Fibroblast of skin of left quadriceps (primary cell): ENCODE measurements around the gene ISM1.
A peak's percentile ranks its signal among the peaks of the same experiment; 100 is the strongest.

Source experiments
- DNase-seq, 2 experiments: peaks; one replicate each; pipeline ENCODE4 v3.0.0-alpha.2; 2013; ENCODE audit warnings: low read depth in 2 of 2

Gene ISM1

DNA sequence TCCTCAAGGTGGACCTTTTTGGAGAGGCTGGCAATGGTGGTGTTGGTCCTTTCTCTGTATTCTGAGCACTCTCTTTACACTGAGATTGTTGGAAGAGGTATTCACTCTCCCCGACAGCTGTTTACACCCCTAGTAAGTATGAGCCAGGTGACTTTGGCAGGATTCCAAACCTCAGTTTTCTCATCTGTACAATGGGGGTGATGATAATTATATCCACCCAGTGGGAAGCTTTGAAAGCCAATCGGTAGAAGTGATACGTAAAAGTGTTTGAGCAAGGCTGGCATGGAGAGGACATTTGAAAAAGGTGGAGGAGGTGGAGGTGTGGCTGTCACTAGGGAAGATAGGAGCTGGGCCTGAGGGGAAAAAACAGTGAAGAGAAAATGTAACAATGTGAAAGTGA is 35.5 kb downstream of the ISM1 start:
- DNase-seq: no peak

DNA sequence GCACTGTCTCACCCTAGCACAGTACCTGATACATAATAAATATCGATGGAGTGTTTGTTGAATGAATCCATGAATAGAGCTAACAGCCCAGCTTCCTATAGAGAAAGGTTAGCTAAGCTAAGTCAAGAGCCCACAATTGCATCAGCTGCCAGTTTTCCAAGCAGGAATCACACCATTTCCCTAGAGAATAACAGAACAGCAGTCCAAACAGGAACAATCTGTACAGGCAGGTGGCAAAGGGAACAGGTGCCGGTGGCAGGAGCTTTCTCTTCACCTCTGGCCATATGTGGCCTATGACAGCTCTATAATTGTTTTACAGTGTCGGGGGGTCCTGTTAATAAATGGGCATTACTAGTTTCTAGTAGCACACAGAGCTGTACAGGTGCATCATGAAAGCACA is 38.8 kb downstream of the ISM1 start:
- DNase-seq: no peak

DNA sequence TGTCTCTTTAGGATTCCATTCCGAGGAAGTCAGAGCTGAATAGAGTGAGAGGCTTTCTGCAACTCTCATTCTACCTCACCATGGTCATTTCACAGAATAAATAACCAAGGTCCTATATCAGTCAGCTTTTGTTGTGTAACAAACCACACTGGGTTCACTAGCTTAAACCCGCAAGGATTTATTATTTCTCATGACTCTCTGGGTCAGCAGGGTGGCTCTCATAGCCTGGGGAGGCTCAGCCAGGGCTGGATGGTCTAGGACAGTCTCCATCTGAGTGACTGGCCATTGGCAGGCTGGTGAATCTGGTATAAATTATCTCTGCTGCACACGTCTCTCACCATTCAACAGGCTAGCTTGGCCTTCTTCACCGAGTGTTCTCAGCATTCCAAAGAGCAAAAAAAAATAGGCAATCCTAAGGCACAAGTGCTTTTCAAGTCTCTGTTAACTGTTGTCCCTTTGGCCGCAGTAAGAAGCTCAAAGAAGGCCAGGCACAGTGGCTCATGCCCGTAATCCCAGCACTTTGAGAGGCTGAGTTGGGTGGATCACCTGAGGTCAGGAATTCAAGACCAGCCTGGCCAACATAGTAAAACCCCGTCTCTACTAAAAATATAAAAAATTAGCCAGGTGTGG is 39.7 kb downstream of the ISM1 start:
- DNase-seq: no peak

DNA sequence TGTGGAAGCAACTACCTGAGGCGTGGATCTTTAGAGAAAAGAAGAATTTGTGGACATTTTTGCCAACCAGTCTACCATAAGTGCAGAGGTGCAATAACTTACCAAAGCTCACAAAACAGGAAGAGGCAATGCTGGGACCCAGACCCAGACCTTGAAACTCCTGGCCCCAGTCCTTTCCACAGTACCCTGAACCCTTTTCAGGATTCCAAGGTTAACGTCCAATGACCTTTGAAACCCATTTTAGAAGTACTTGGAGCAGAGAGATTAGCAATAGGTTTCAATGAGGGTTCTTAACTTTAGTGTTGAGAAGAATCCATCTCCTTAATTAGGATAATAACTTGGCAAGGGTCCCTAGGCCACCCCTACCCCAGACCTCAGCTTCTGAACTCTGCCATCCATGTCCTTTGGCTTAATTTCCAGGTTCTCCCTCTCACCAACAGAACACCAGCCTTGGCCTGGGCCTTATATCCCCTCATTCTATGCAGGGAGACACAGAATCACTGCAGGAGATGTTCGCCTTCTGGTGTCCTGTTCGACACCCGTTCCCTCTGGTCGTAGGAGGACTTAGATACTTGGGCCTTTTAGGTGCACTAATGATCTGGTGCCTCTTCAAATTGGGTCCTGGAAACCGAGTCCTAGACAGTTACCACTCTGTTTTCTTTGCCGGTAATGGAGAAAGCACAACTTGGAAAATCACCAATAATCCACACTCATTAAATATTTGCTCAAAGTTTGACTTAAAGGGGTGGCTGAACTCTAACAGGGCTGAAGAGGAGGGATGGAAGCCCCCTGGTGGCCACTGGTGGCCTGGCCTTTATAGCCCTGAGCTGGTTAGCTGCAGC is 40.6 kb downstream of the ISM1 start:
- peak; percentile 21 to 27 for DNase-seq

DNA sequence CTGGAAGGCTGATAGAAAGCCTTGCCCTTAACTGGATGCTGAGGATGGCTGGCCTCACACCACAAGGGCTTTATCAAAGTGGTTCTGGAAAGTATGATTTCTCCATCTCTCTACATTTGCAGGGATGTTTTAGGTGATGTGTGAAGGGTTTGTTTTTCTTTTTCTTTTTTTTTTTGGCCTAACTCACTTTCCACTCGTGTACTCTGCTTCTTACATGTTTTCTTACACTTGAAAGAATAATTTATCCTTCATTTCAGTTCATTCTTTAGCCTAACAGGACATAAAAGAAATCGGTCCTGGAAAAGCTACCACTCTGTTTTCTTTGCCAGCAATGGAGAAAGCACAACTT is 41.2 kb downstream of the ISM1 start:
- DNase-seq: no peak

DNA sequence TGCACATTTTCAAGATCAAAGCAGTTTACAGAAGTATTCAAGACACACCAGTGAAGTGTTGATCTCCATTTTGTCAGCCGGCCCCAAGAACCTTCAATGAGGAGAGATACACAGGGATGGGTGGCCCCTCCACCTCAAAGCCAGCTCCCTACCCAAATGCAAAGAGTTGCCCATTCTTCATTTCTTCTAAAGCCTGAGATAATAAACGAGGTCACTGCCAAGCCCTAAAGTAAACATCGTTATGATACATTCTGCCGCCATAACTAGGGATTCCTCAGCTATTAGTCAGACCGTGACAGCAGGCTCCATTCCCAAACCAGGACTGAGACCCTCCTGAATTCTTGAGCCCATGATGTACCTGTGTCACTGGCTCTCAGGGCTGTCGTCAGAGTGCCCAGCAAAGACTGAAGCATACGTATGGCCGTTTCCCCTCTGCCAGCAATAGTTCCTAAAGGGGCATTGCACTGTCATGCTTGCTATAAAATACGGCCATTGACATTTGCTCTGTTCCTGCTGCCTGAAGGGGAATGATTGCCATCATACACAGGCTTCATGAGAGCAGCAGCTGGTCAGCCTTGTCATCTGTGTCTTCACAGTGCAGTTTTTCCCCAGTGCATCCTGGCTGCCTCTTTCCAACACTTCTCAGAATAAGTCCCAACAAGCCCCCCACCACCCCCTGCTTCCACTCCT is 41.7 kb downstream of the ISM1 start:
- DNase-seq: no peak

DNA sequence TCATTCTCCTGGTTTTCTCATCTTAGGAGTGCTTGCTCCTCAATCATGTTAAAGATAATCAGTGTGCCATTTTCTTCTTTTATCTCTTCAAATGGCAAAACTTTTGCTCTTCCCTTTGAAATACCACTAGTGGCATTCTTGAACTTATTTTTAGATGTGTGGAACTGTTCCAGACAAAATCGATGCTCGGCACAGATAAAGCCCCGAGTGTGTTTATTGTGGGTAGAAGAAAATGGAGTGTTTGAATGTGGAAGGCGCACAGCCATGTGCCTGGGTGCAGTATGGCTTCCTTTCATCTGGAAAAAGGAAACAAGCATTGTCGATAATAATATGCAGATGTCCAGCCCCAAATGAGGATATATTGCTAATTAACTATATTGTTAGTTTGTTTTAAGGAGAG is 42.4 kb downstream of the ISM1 start:
- DNase-seq: no peak

DNA sequence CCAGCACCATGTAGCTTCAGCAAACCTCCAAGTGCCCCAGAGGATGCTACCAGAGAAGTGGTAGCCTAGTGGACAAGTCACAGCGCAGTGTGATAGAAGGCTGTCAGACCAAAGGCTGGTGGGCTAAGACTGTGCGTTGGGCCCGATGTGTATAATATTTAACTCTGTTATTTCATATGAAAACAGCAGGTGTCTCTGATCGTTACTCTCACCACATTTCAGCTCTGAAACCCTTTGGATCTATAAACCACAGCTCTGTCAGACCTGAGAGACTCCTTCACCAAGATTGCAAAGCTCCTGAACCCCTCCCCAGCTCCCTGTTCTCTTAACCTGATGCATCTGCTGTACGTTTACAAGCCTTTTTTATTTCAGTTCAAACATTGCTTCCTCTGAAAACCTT is 43.8 kb downstream of the ISM1 start:
- no peak for DNase-seq

DNA sequence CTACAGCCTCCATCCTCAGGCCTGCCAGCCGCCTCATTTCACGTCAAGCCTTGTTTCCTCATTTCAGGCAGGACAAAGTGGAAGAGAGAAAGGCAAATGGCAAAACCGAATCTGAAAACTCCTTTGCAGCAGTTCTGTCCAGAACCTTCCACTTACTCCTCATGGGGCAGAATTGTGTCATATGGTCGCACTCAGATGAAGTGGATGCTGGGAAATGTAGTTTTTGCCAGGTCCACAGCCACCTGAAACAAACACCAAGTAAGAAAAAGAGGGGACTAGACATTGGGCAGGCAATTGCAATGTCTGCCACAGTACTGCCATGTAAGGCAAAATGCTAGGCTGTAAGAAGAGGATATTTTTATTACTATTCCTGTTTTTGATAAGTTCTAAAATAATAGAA is 44.9 kb downstream of the ISM1 start:
- no peak for DNase-seq

DNA sequence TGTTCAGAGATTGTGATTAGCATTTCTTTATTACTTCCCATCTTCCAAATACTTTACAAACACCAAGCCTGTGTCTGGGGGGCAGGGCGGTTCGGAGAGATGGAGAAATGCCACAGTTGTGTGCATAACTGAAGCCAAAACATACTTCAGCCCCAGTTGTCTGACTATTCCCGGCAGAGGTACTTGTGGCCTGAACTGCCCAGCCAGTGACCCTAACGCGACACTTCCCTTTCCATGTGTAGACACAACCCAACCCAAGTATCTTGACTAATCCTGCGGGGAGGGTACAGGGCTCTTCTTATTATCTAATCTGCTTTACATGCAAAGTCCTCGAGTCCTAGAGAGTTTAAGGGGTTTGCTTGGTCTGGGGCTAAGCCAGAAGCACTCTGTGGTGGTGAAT is 46.2 kb downstream of the ISM1 start:
- no peak for DNase-seq

DNA sequence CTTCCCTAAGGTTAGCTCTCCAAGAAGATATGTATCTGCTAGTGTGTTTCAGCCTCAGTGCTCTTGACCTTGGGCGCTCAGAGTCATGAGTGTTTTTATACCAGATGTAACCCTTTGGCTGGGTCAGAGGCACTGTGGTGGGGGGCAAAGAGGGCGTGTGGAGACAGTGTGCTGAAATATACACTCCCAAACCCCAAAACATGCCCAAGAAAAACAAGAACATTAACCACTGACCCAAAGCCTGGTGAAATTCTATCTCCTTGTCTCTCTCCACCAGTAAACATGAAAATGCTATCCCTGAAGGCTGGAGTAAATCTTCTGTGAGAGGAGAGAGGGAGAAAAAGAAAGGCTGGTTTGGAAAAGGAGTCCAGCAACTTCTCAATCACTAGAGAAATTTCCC is 47.9 kb downstream of the ISM1 start:
- no peak for DNase-seq

DNA sequence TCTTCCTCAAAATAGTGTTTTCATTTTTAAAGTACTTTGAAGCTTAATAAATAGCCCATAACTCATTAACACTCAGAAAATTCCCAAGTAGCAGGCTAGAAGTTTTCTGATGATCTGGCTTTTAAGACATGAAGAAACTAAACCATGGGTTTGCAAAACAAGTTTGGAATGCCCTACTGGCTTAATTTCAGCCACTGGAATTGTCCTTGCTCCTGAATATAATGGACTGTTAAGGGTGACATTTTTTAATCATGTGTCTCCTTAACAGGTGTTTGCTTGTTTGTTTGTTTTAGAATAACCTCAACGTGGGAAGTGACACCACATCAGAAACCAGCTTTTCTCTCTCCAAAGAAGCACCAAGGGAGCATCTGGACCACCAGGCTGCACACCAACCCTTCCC is 49.1 kb downstream of the ISM1 start:
- no peak for DNase-seq

DNA sequence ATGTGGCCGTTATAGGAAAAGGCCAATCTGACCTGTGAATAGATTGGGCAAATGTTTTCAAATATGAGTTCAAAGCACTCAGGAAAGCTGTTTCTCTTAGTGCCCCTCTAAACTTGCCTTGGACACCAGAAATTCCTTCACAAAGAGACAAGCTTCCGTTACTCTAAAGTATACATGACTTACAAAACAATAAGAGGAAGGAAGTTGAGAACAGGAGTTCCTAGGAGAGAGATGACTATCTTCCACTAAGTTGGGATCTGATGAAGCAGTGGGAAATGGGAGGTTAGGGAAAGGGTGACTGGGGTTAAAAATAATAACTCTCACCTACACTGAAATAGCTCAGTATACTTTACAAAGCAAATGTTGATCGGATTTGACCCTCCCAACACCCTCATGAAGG is 50.0 kb downstream of the ISM1 start:
- no peak for DNase-seq

DNA sequence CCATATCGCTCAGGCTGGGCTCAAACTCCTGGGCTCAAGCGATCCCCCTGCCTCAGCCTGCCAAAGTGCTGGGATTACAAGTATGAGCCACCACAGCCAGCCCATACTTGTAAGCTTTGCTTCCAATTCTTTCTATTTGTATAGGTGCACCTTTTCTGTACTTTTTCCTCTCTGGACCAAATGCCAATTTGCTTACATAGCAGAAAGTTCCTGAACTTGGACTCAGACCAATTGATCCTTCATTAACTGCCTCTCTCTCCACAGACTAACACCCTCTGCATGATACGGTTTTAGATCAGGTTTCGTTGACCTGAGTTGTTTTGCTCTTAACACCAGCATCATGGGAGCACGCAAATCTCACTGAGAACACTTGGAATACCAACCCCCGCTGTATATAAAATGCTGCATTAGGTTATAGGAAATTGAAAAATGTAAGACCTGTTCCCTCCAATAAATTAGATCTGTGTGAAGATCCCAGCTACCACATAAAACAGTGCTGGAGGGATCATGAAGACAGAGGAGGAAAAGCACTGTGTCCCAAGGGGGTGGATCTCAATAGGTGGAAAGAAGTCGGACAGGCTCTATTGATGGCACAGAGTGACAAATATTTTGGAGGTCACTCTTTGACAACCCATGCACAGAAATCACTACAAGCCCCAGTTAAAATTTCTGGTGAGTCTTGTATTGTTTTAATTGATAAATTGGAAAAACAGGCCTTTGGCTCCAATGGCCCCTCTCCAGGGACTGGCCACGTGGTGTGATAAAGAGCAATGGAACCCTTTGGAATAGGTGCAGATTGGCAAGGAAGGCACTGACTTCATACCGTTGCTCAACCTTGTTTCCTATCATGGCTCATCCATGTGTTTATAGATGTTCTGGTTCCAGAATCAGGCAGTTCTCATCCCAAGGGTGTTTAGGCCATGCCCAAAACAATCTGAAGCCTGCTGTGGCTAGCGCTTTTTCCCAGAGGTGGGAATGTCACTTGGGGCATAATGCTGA is 51.2 kb downstream of the ISM1 start:
- no peak for DNase-seq

DNA sequence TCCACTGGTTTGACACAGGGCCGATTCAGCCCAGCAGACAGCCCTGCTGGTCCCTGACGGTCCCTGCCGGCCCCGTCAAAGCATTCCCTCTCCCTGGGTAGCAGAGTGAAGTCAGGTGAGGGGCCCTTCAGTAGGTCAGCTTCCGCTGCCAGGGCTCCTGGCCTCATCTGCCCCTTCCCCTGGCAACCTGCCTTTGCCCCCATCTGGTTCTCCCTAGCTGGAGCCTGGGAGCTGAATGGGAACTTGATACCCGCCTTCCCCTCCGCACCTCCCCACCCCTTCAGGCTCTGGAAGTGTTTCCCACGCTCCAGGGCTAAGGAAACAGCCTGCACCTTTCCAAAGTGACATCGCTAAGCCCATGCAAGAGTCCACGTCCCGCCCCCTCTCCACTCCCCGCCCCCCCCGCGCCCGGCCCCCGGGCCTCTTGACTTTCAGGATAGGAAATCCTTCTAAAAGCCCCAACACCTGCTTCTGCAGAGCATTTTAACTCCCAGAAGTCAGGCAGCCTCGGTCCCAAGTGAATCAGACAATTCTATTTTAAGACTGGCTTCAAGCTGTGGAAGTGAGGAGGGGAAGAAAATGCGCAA is 53.3 kb downstream of the ISM1 start:
- DNase-seq: no peak

DNA sequence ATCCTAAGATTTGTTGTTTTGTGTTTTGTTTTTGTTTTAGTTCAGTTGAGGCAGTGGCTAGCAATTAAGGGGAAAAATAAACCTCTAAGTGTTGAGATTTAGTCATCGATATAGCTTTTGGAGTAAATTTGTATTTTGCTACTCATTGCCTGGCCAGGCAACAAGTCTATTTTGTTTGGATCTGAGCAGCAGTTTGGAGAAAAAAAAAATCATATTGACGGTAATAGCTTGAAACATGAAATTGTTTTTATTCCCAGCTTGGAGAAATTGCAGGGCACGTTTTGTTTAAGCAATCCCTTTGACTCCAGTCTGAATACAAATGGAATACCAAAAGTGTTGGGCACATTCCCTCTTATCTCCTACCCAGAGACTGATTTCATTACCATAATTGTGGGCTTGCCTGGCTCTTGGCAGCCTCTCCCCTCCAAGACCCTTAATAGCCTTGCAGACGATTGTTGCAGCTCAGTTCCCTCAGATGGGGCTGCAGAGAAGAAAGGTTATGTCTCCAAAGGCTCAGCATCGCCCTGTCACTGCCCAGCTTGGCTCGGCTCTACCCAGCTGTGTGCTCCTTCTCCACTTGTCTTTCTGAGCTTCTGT is 56.0 kb downstream of the ISM1 start:
- DNase-seq: no peak

DNA sequence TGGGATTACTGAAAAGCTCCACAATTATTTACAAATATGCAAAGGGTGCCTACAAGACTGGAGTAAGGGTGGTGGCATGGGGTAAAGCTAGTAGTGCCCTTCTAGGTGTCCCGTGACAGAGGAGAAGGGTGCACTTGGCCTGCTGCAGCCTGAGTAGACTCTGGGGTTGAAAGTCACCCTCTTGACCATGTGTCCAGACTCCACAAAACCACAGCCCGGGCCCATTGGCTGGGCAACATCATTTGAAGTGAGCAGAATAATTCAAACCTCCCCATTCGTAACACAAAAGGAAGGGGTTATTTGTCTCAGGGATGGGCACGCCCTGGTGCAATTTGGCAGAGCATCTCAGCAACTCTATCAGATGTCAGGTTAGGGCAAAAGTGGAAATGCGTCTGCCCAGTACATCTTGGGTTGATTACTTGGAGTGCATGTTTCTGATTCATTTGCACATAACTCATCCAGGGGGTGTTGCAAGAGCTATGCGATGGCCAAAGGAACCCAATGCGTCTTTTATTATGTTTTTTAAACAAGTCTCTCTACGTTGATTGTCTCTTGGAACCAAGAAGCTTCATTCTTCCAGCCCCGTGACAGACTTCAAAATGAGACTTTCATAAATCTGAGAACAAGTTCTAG is 56.7 kb downstream of the ISM1 start:
- DNase-seq: no peak

DNA sequence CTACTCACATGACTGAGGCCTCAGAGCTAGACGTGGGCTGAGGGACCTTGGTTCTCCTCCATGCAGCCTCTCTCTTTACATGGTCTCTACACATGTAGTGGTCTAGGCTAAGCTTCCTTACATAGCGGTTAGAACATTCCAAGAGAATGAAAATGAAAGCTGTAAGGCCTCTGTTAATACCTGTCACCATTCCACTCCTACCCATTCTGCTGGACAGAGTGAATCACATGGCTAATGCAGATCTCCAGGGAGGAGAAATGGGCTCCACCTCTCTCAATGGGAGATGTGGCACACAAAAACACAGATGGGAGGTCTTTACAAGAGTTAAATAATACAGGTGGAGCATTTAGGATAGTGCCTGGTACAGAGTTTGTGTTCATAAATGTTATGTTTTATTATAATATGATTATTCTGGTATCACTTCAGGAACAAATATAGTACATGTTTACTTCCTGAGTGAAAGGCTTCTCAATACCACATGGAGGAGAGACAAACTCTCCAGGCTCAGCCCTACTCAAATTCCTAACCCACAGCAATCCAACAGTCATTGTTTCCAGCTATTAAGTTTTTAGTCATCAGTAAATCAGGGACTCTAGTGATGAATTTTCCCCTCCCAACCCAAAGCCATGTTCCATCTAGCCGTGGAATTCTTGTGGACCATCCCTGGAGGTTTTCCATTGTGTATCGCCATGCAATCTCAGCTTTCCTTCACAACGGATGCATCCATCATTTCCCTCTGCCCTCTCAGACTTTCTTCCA is 57.9 kb downstream of the ISM1 start:
- no peak for DNase-seq

DNA sequence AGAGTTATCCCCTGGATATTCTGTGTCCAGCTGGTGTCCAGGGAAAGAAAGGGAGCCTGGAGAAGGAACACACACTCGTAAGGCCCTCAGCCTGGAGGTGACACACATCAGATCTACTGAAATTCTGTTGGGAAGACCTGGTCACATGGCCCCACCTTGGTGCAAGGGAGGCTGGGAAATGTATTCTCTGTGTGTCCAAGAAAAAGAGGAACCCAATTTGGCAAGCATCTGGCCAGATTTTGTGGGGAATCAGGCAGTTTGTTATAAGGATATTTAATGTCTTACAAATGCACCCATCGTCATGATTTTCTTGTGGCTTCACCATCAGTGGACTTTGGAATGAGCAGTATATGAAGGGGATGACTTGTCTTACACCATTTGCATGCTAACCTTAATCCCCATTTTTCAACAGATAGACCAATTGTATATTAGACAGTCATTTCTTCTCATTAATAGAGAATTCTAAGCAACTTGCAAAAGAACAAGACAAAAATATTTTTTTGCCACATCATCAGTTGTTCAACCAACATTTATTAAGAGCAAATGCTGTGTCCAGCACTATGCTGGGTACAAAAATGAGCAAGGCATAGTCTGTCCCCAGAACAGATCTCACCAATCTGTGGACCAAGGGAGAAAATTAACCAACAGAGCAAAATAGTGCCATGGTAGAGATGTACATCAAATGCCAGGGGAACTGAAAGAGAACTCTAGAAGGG is 59.7 kb downstream of the ISM1 start:
- DNase-seq: no peak
